DMS53 treated with DMSO at 0.1 percent for 48 hours (cell line): ENCODE results near the gene LYZL4.

Source experiments
- DNase-seq: peaks from one replicate; lab custom pipeline; 2025; ENCODE audit not compliant: unreplicated experiment; lab: John Stamatoyannopoulos, UW

Gene LYZL4

GRCh38 chr3:42410370-42411131 lies at the start of gene LYZL4:
Gene LYZL4, minus strand, starts transcription at chr3:42410610. Its CDS starts 3,359 bp downstream, at chr3:42407251.
- DNase-seq: no peak

DNA sequence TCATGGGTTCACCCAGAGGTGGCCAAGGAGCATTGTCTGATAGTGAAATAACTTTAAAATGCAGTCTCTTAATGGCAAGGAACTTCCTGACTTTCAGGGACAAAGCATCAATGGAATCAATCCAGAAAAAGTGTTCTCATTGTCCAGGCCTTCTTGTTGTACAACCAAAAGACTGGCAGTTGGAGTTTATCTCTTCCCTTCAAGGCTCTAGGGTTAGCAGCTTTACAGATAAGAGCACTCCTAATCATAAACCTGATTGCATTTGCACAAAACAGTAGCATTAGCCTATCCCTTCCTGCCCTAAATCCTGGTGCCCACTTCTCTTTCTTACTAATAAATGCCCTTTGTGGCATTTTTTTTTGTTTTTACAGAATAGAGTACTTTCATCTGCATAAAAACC lies 48.7 kb upstream of the LYZL4 start:
- DNase-seq: no peak

DNA sequence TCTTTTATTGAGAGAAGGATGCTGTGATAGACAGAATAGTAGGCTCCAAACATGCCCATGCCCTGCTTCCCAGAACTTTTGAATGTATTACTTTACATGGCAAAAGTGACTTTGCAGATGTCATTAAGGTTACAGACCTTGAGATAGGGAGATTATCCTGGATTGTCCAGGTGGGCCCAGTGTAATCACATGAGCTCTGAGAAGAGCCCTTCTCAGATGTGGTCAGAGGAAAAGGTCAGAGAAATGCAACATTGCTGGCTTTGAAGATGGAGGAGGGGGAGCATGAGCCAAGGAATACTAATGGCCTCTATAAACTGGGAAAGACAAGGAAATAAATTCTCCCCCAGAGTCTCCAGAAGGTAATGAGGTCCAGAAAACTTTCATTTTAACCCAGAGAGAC lies 45.8 kb upstream of the LYZL4 start:
- DNase-seq: no peak

- no peak for DNase-seq
Observed at GRCh38 chr3:42451546-42452230, 41.3 kb upstream of the LYZL4 start.

DNA sequence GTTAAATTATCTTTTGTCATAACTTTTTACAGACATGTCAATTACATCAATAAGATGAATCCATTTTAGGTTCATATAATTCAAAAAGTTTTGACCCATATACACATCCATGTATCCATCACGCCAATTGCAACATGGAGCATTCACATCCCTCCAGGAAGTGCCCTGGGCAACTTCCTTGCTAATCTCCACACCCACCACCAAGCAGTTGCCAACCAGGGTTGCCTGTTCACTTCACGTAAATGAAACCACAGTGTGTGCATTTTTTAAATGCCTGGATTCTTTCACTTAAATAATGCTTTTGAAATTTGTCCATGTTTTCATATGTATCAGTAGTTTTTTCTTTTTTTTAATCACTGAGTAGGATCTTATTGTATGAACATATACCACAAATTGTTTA lies 40.7 kb upstream of the LYZL4 start:
- DNase-seq: no peak

DNA sequence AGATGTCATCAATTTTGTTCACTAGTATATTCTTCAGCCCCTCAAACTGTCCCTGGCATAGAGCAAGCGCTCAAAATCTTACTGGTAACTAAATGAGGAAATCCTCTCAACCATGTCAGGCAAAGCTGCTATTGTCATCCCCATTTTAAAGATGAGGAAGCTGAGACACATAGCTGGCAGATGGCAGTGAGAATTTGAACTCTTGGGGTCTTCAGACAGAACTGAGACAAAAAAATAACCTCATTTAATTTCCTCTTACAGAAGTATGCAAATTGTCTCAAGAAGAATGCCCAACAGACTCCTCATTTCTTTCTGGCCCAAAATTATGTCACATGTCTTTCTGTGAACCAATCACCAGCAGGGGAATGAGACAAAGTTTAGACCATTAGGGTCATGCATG lies 40.2 kb upstream of the LYZL4 start:
- DNase-seq: no peak

DNA sequence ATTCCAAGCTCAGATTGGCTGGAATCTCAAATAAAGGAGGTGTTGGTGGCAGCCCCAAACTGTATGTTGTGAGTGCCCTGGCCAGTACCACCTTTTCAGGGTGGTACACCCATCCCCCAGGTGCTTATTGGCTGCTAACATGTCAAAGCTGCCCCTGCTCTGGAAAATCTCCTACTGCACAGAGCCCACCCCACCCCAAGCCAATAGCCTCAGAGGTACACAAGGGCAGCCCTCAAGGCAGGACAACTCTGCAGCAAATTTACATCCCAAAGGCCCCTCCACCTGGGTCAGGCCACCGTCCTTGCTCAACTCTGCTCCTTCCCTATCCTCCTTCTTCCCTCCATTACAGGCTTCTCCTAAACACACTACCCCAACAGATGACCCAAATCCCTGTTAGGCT lies 37.1 kb upstream of the LYZL4 start:
- DNase-seq: no peak

DNA sequence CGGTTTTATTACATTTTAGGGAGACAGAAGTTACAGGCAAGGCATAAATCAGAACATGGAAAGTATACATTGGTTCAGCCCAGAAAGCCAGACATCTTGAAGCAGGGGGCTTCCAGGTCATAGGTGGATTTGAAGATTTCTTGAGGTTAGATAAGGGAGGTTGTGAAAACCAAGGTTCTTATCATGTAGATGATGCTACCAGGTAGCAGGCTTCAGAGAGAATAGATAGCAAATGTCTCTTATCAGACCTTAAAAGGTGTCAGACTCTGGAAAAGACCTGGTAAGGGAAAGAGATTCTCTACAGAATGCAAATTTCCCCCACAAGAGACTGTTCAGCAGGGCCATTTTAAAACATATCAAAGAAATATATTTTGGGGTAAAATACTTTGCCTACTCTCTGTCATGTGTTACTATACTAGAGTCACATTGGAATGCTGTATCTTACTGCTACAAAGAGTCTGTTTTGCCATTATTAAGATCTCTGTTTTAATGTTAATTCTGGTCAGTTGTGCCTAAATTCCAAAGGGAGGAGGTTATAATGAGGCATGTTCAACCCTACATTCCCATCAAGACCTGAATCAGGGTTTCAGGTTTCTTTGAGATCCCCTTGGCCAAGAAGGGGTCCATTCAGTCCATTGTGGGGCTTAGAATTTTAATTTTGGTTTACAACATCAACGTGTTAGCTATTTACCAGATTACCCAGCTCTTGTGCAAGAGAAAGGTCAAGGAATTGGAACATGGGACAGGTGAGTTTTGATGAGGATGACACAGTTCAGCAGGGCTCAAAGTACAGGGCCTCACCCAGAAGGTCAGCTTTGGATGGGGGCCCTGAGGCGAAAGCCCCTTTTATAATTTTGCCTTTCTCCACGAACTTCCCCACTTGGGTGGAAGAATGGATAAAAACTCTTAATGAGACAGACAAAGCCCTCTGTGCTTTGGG lies 36.0 kb upstream of the LYZL4 start:
- no peak for DNase-seq

DNA sequence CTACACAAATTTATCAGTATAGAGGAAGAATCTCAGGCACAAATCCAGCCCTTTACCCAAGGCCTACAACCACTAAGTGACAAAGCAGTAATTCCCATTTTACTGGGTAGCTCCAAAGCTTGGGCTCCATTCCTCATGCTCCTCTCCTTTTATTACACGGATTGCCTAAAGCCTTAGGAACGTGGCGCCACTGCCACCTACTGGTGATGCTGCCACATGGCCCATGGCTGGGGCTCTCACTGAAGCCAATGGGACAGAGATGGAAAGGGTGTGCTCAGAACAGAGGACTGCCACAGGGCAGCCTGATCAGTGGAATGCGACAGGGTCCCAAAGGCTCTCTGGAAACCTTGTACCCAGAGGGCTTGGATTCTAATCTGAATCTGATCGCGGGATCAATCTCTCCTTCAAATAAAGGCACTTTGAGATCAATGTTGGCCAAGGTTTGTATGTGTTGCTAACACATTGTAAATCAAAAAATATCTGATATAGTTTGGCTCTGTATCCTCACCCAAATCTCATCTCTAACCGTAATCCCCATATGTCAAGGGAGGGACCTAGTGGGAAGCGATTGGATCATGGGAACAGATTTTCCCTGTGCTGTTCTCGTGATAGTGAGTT lies 33.5 kb upstream of the LYZL4 start:
- peak; percentile 5 for DNase-seq

- no peak for DNase-seq
Observed at GRCh38 chr3:42443292-42443691, 32.9 kb upstream of the LYZL4 start.

DNA sequence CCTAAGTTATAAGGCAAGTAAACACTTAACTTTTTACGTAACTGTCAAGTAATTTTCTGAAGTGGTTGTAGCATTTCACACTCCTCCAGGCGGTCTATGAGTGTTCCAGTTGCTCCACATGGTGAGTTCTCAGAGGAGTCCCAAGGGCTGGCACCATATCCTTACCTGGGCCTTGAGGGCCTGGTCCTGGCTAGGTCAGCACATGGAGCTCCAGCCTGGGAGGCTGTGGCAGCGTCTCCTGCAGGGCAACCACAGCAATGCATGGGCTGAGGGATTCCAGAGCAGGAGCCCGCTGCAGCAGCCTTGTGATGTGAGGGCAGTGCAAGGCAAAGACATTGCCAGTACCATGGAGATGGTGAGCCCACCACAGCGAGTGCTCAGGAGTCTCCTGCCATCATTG lies 32.2 kb upstream of the LYZL4 start:
- no peak for DNase-seq

GRCh38 chr3:42441791-42442190 lies 31.4 kb upstream of the LYZL4 start:
- no peak for DNase-seq

- no peak for DNase-seq
Observed at GRCh38 chr3:42440924-42441323, 30.5 kb upstream of the LYZL4 start.

DNA sequence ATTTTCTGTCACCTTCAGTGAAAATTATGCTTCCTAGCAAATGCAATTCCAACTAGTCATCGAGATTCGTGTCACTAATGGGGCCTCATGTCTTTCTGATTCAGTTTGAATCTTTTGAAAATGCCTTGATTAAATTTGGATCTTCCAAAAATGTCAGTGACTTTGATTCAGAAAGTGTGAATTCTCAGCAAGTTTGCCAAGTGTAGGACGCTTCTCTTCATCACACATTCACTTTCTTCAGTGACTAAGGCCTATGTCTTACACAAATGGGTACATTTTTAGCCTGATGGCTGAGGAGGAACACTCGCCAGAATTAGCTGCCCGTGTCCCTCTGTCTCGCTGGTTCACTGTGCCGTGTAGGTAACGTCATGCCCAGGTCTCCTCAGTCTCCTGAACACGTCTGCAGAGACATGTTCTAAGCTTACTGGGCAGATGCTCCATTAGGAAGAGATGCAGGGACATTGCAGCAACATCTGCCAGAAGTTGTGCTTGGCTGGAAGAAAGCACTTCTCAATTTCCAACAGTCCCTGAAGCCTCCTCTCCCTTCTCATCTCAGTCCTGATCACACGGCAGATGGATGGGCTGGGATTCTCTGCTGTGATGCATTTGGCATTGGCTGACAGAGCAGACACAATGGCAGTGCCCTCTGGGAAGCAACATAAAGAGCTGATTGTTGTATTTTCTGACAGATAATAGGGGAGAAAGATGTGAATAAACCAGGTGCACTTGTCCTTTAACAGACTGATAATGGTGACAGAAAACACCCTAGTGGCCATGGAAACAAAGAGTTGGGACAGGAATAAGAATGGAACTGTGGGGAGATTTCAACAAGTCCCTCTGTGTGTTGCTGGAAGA lies 29.1 kb upstream of the LYZL4 start:
- no peak for DNase-seq

GRCh38 chr3:42438758-42439157 lies 28.3 kb upstream of the LYZL4 start:
- DNase-seq: no peak

DNA sequence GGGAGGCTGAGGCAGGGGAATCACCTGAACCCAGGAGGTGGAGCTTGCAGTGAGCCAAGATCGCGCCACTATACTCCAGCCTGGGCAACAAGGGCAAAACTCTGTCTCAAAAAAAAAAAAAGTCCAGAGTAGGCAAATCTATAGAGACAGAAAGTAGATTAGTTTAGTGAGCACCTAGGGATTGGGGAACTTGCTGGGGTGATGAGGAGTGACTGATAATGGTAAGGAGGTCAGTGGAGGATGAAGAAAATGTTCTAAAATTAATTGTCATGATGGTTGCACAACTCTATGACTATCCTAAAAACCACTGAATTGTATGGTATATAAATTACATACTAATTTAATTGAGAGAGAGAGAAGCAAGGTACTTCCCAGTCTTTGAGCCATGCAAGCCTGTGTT lies 27.8 kb upstream of the LYZL4 start:
- DNase-seq: no peak

DNA sequence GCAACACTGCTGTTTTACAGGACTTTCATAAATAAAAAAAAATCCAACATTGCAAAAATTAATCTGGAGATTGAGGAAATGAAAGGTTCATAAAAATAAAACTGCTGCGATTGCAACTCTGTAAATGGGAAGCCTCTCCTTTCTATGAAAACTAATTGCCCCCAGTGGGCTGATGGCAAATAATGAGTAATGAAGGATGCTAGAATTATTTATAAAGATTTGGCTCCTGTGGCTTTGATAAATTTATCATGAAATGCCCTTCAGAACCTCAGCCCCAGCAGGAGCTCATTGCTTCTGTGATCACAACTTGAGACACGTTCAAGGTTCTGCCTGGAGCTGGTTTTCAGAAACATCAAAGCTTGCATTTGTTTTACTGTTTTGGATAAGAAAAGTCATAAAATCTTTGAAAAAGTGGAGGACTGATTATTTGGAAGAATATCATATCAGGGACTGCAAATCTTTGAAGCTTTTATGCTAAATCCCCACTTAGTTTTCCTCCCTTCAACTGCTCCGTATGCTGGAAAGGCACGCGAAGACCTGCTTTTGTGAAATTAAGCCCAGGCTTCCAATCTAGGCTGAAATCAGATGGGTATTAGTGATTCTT lies 24.5 kb upstream of the LYZL4 start:
- no peak for DNase-seq

GRCh38 chr3:42432485-42432884 lies 22.1 kb upstream of the LYZL4 start:
- DNase-seq: no peak

- DNase-seq: no peak
Observed at GRCh38 chr3:42430781-42431532, 20.5 kb upstream of the LYZL4 start.
